Neural cell (in vitro differentiated cells): ENCODE data around the gene SNRNP40. TPM values are rescaled to one million over a fixed set of nuclear protein-coding genes. Genes with fewer than 3 reads are reported as not detected.

Experiments
- H2AFZ ChIP-seq: fragments of 200-600, 300-800 bp; sonication (generic), shearing (Covaris generic); 2 replicates; pipeline ENCODE4 v1.6.0; 2014; ENCODE audit warnings: low read depth, mild to moderate bottlenecking, antibody characterized with exemption, low read length, moderate library complexity
- H3F3A ChIP-seq: fragments of 200-600 bp; shearing (Covaris generic); 2 replicates; pipeline ENCODE4 v1.6.1; 2016; ENCODE audit warnings: mild to moderate bottlenecking, moderate library complexity, mixed read lengths, antibody characterized with exemption, low read length; ENCODE audit not compliant: insufficient read depth, poor library complexity, severe bottlenecking
- H3K27ac ChIP-seq: fragments of 200-600, 300-800 bp; sonication (generic), shearing (Covaris generic); 2 replicates; pipeline ENCODE4 v1.5.1; 2014; ENCODE audit warnings: mild to moderate bottlenecking, low read length, moderate library complexity
- H3K27me3 ChIP-seq: fragments of 300-800, 200-600 bp; sonication (generic), shearing (Covaris generic); 2 replicates; pipeline ENCODE4 v1.6.0; 2014; ENCODE audit warnings: mild to moderate bottlenecking, low read depth, low read length, moderate library complexity; ENCODE audit not compliant: insufficient read depth
- H3K36me3 ChIP-seq: fragments of 300-800, 200-600 bp; sonication (generic), shearing (Covaris generic); 2 replicates; pipeline ENCODE4 v1.5.1; 2014; ENCODE audit warnings: mild to moderate bottlenecking, antibody characterized with exemption, low read length, moderate library complexity; ENCODE audit not compliant: insufficient read depth
- H3K4me2 ChIP-seq: fragments of 300-800, 200-600 bp; sonication (generic), shearing (Covaris generic); 2 replicates; pipeline ENCODE4 v1.6.0; 2014; ENCODE audit warnings: mild to moderate bottlenecking, low read length
- H3K4me3 ChIP-seq: fragments of 300-800, 200-600 bp; sonication (generic), shearing (Covaris generic); 2 replicates; pipeline ENCODE4 v1.5.1; 2014; ENCODE audit warnings: mild to moderate bottlenecking, low read length, moderate library complexity
- H3K79me2 ChIP-seq: fragments of 200-600 bp; shearing (Covaris generic); replicated peaks from 2 replicates; pipeline ENCODE4 v1.6.0; 2014; ENCODE audit warnings: mild to moderate bottlenecking, low read length, moderate library complexity; ENCODE audit not compliant: insufficient read depth
- H3K9ac ChIP-seq: fragments of 300-800, 200-600 bp; sonication (generic), shearing (Covaris generic); 2 replicates; pipeline ENCODE4 v1.6.1; 2016; ENCODE audit warnings: mild to moderate bottlenecking, low read length, mixed read lengths
- H3K9me2 ChIP-seq: fragments of 200-600 bp; shearing (Covaris generic); 2 replicates; pipeline ENCODE4 v1.6.1; 2016; ENCODE audit warnings: mild to moderate bottlenecking, low read length, mixed read lengths; ENCODE audit not compliant: insufficient read depth
- H3K9me3 ChIP-seq: fragments of 200-600, 300-800 bp; sonication (generic), shearing (Covaris generic); 2 replicates; pipeline ENCODE4 v1.6.1; 2016; ENCODE audit warnings: mild to moderate bottlenecking, mixed run types, low read length, moderate library complexity, mixed read lengths
- H4K20me1 ChIP-seq: fragments of 200-600 bp; shearing (Covaris generic); 2 replicates; pipeline ENCODE4 v1.6.1; 2016; ENCODE audit warnings: mild to moderate bottlenecking, mixed run types; ENCODE audit not compliant: insufficient read depth
- CTCF ChIP-seq: fragments of 450-650 bp; IDR thresholded peaks from 2 replicates; pipeline ENCODE4 v1.5.1; 2014; ENCODE audit warnings: antibody characterized with exemption, mild to moderate bottlenecking, moderate library complexity; ENCODE audit not compliant: poor library complexity, severe bottlenecking
- EP300 ChIP-seq: fragments of 450-650 bp; conservative IDR thresholded peaks from 2 replicates; pipeline ENCODE4 v1.6.1; 2014; ENCODE audit warnings: antibody characterized with exemption, mild to moderate bottlenecking, moderate library complexity; ENCODE audit not compliant: poor library complexity, severe bottlenecking
- EZH2 ChIP-seq: fragments of 200-600, 300-800 bp; shearing (Covaris generic), sonication (generic); IDR thresholded peaks from 2 replicates; pipeline ENCODE4 v1.6.1; 2014; ENCODE audit warnings: antibody characterized with exemption, low read length, borderline replicate concordance, mild to moderate bottlenecking; ENCODE audit not compliant: insufficient read depth, poor library complexity, severe bottlenecking
- MXI1 ChIP-seq: fragments of 450-650 bp; conservative IDR thresholded peaks from 2 replicates; pipeline ENCODE4 v1.6.1; 2014; ENCODE audit warnings: antibody characterized with exemption, mild to moderate bottlenecking; ENCODE audit not compliant: poor library complexity, severe bottlenecking
- POLR2AphosphoS5 ChIP-seq: IDR thresholded peaks from 2 replicates; pipeline ENCODE4 v1.6.1; 2012
- RAD21 ChIP-seq: fragments of 450-650 bp; conservative IDR thresholded peaks from 2 replicates; pipeline ENCODE4 v1.6.1; 2014; ENCODE audit warnings: antibody characterized with exemption, mild to moderate bottlenecking, moderate library complexity
- SMC3 ChIP-seq: fragments of 450-650 bp; conservative IDR thresholded peaks from 2 replicates; pipeline ENCODE4 v1.6.1; 2014; ENCODE audit warnings: antibody characterized with exemption, mild to moderate bottlenecking, moderate library complexity; ENCODE audit not compliant: poor library complexity
- TAF1 ChIP-seq: IDR thresholded peaks from 2 replicates; pipeline ENCODE4 v1.6.1; 2012; ENCODE audit warnings: low read depth
- polyA plus RNA-seq: library from polyadenylated mRNA; depleted of rRNA; stranded (reverse); fragments of >200 nt; gene quantifications from 2 replicates; pipeline ENCODE4 v1.2.3, GENCODE V29; 2014
- TF ChIP-seq, protein P1 (sequence below): IDR thresholded peaks from 2 replicates; pipeline ENCODE4 v1.6.1; 2012; ENCODE audit warnings: borderline replicate concordance

The SNRNP40 gene
- polyA plus RNA-seq, 1 donor from 2014 or later, result 87.2 TPM

- no peaks in the 10 kb centered on the region for H3K36me3 ChIP-seq
- H4K20me1 ChIP-seq, result no peaks in the 10 kb centered on the region
- H3K4me2 ChIP-seq, result no peak overlapping the region
- peaks cover 65% of the 10 kb centered on the region for H3K79me2 ChIP-seq
- no peaks in the 10 kb centered on the region for H3K27me3 ChIP-seq
- peak overlapping the region; percentile 10 for H3K27ac ChIP-seq
- no peaks in the 10 kb centered on the region for H3K9me3 ChIP-seq
- H3K4me3 ChIP-seq, result no peak overlapping the region
- H2AFZ ChIP-seq, result no peak overlapping the region
- H3F3A ChIP-seq, result no peaks in the 10 kb centered on the region
- no peak overlapping the region for H3K9ac ChIP-seq
- no peaks in the 10 kb centered on the region for H3K9me2 ChIP-seq
- TF ChIP-seq TAF1 (no peak), RAD21 (no peak), EZH2 (no peak), CTCF (no peak), SMC3 (no peak), POLR2AphosphoS5 (no peak), MXI1 (no peak), EP300 (no peak)
- TF ChIP-seq, protein P1, sequence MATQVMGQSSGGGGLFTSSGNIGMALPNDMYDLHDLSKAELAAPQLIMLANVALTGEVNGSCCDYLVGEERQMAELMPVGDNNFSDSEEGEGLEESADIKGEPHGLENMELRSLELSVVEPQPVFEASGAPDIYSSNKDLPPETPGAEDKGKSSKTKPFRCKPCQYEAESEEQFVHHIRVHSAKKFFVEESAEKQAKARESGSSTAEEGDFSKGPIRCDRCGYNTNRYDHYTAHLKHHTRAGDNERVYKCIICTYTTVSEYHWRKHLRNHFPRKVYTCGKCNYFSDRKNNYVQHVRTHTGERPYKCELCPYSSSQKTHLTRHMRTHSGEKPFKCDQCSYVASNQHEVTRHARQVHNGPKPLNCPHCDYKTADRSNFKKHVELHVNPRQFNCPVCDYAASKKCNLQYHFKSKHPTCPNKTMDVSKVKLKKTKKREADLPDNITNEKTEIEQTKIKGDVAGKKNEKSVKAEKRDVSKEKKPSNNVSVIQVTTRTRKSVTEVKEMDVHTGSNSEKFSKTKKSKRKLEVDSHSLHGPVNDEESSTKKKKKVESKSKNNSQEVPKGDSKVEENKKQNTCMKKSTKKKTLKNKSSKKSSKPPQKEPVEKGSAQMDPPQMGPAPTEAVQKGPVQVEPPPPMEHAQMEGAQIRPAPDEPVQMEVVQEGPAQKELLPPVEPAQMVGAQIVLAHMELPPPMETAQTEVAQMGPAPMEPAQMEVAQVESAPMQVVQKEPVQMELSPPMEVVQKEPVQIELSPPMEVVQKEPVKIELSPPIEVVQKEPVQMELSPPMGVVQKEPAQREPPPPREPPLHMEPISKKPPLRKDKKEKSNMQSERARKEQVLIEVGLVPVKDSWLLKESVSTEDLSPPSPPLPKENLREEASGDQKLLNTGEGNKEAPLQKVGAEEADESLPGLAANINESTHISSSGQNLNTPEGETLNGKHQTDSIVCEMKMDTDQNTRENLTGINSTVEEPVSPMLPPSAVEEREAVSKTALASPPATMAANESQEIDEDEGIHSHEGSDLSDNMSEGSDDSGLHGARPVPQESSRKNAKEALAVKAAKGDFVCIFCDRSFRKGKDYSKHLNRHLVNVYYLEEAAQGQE, result no peak
Measured at GRCh38 chr1:31234870-31235269, 61.7 kb downstream of the SNRNP40 start.

DNA sequence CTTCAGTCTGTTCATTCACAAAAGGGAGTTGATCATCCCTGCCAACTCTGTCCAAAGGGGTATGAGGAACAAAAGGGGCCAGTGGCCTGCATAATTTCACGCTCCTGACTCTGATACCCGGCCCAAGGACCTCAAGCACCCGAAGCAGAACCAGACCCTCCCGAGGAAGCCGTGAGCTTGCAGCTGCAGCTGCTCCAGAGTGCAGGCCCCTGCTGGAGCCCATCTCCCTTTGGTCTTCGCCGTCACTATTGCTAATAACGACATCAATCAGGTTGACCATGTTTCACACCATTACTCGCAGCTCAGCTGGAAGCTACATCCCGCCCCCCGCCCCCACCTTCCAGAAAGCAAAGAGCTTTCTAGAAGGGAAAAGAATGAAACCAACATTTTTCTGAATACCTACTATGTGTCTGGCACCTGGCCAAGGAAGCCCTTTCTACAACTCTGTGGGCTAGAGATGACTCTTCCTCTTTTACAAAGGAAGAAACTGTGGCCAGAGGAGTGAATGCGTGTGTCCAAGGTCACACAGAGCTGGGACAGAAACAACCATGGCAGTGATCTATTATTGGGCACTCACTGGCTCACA, 62.4 kb downstream of the SNRNP40 start:
- no peaks in the 10 kb centered on the region for H3K9me3 ChIP-seq
- peaks cover 66% of the 10 kb centered on the region for H3K79me2 ChIP-seq
- H3K27ac ChIP-seq, result peak overlapping the region; percentile 10
- H3F3A ChIP-seq, result no peaks in the 10 kb centered on the region
- H3K27me3 ChIP-seq, result no peaks in the 10 kb centered on the region
- H4K20me1 ChIP-seq, result no peaks in the 10 kb centered on the region
- no peak overlapping the region for H3K4me3 ChIP-seq
- H3K9me2 ChIP-seq, result no peaks in the 10 kb centered on the region
- H3K4me2 ChIP-seq, result no peak overlapping the region
- H3K36me3 ChIP-seq, result no peaks in the 10 kb centered on the region
- no peak overlapping the region for H3K9ac ChIP-seq
- no peak overlapping the region for H2AFZ ChIP-seq
- TF ChIP-seq POLR2AphosphoS5 (no peak), MXI1 (no peak), TAF1 (no peak), RAD21 (no peak), EZH2 (no peak), EP300 (no peak), SMC3 (no peak)
- TF ChIP-seq, protein P1, result no peak
